Measurements from ENCODE around the gene SGMS1. TPM values are rescaled to one million over a fixed set of nuclear protein-coding genes. Genes with fewer than 3 reads are reported as not detected.
"Not testable (repeated sequence)": the region's sequence is repeated elsewhere in the genome, so short reads cannot be mapped to it uniquely, and the experiment has no call there.

Gene SGMS1
- total and polyA plus RNA-seq, 2 donors (not counting 1 experiment from before 2014, with no cell fraction given) = 39.9 to 82.1 TPM

GRCh38 chr10:50452603-50453002 lies 171.2 kb downstream of the SGMS1 start:
- H3K9me3 ChIP-seq (ENCODE audit: control insufficient read depth, insufficient read depth, low read depth, low read length) = no peaks in the 10 kb centered on the region
- TF ChIP-seq EZH2 (IDR thresholded peaks at IDR 0.05; ENCODE audit: low read length, missing control alignments) (no peak), CTCF (conservative IDR thresholded peaks at IDR 0.05 in 1 of 2, IDR thresholded peaks at IDR 0.05 in 1 of 2; ENCODE audit: low read depth in 1 of 2, low read length in 2 of 2) (no peak)
- no peak overlapping the region for H2AFZ ChIP-seq (ENCODE audit: low read length)

GRCh38 chr10:50447691-50448090 lies 176.1 kb downstream of the SGMS1 start:
- DNase-seq (ENCODE audit: low read depth in 2 of 2) = peak in 1 of 2 donors; percentile 31
- Histone ChIP-seq H3K4me2 (ENCODE audit: extremely low read depth, insufficient read depth, low read length) (no peak overlapping the region), H3K27ac (ENCODE audit: insufficient read depth, low read length) (no peak overlapping the region), H2AFZ (ENCODE audit: low read length) (no peak overlapping the region), H3K27me3 (ENCODE audit: control insufficient read depth, insufficient read depth, low read length) (no peaks in the 10 kb centered on the region), H3K79me2 (ENCODE audit: control insufficient read depth, insufficient read depth, low read length) (no peaks in the 10 kb centered on the region), H3K9ac (ENCODE audit: insufficient read depth, low read length) (no peak overlapping the region), H3K4me1 (ENCODE audit: control insufficient read depth, extremely low read depth, insufficient read depth, low read length) (no peaks in the 10 kb centered on the region), H4K20me1 (ENCODE audit: control insufficient read depth, extremely low read depth, insufficient read depth, low read length) (no peaks in the 10 kb centered on the region), H3K36me3 (ENCODE audit: control insufficient read depth, insufficient read depth, low read length) (no peaks in the 10 kb centered on the region), H3K4me3 (replicated peaks in 1 of 4; ENCODE audit: control extremely low read depth in 1 of 4, insufficient read depth in 1 of 4, low read depth in 3 of 4, low read length in 4 of 4) (no peak overlapping the region), H3K9me3 (ENCODE audit: control insufficient read depth, insufficient read depth, low read depth, low read length) (no peaks in the 10 kb centered on the region)
- no peak for TF ChIP-seq CTCF (conservative IDR thresholded peaks at IDR 0.05 in 1 of 2, IDR thresholded peaks at IDR 0.05 in 1 of 2; ENCODE audit: low read depth in 1 of 2, low read length in 2 of 2)
- TF ChIP-seq EZH2 (IDR thresholded peaks at IDR 0.05; ENCODE audit: low read length, missing control alignments) = no peak

More at GRCh38 chr10:50452603-50453002, 171.2 kb downstream of the SGMS1 start:
- Histone ChIP-seq H3K27ac (ENCODE audit: insufficient read depth, low read length) (no peak overlapping the region), H3K9ac (ENCODE audit: insufficient read depth, low read length) (no peak overlapping the region), H4K20me1 (ENCODE audit: control insufficient read depth, extremely low read depth, insufficient read depth, low read length) (no peaks in the 10 kb centered on the region), H3K79me2 (ENCODE audit: control insufficient read depth, insufficient read depth, low read length) (no peaks in the 10 kb centered on the region), H3K27me3 (ENCODE audit: control insufficient read depth, insufficient read depth, low read length) (no peaks in the 10 kb centered on the region), H3K4me1 (ENCODE audit: control insufficient read depth, extremely low read depth, insufficient read depth, low read length) (no peaks in the 10 kb centered on the region), H3K4me2 (ENCODE audit: extremely low read depth, insufficient read depth, low read length) (no peak overlapping the region), H3K36me3 (ENCODE audit: control insufficient read depth, insufficient read depth, low read length) (no peaks in the 10 kb centered on the region), H3K4me3 (replicated peaks in 1 of 4; ENCODE audit: control extremely low read depth in 1 of 4, insufficient read depth in 1 of 4, low read depth in 3 of 4, low read length in 4 of 4) (no peak overlapping the region)
- DNase-seq (ENCODE audit: low read depth in 2 of 2) = no peak

GRCh38 chr10:50445777-50446176 lies 178.0 kb downstream of the SGMS1 start:
- not testable (repeated sequence) for H3K27ac ChIP-seq (ENCODE audit: insufficient read depth, low read length); H3K4me2 ChIP-seq (ENCODE audit: extremely low read depth, insufficient read depth, low read length); H3K79me2 ChIP-seq (ENCODE audit: control insufficient read depth, insufficient read depth, low read length); H3K27me3 ChIP-seq (ENCODE audit: control insufficient read depth, insufficient read depth, low read length); H2AFZ ChIP-seq (ENCODE audit: low read length); DNase-seq (ENCODE audit: low read depth in 2 of 2); H4K20me1 ChIP-seq (ENCODE audit: control insufficient read depth, extremely low read depth, insufficient read depth, low read length); H3K36me3 ChIP-seq (ENCODE audit: control insufficient read depth, insufficient read depth, low read length); H3K4me1 ChIP-seq (ENCODE audit: control insufficient read depth, extremely low read depth, insufficient read depth, low read length); H3K9me3 ChIP-seq (ENCODE audit: control insufficient read depth, insufficient read depth, low read depth, low read length); H3K4me3 ChIP-seq (replicated peaks in 1 of 4; ENCODE audit: control extremely low read depth in 1 of 4, insufficient read depth in 1 of 4, low read depth in 3 of 4, low read length in 4 of 4); H3K9ac ChIP-seq (ENCODE audit: insufficient read depth, low read length)
